Fibroblast of lung (primary cell): ENCODE measurements around the gene USP36.

ENCODE experiments used
- CTCF ChIP-seq, 2 donors: IDR thresholded peaks in 1 of 2; conservative IDR thresholded peaks in 1 of 2; 1 replicate in 1 of 2; 2 replicates in 1 of 2; pipeline ENCODE4 v1.5.1; 2011 to 2012; ENCODE audit warnings: low read length in 2 of 2, control low read depth in 1 of 2, inconsistent platforms in 1 of 2, low read depth in 1 of 2, mild to moderate bottlenecking in 1 of 2
- EZH2 ChIP-seq: IDR thresholded peaks from 2 replicates; pipeline ENCODE4 v1.5.1; 2012; ENCODE audit warnings: low read length, control low read depth, mild to moderate bottlenecking; ENCODE audit errors: missing control alignments

- no peak for TF ChIP-seq CTCF (conservative IDR thresholded peaks at IDR 0.05 in 1 of 2, IDR thresholded peaks at IDR 0.05 in 1 of 2; ENCODE audit: low read depth in 1 of 2, low read length in 2 of 2)
- no peak for TF ChIP-seq EZH2
Measured at GRCh38 chr17:78789663-78790181, 50.9 kb downstream of the USP36 start.
